Natural killer cell treated with Interleukin-12 subunit alpha and Interleukin-12 subunit beta and Interleukin-15 and Interleukin-18, amount 100 ng/mL, for 72 hours (primary cell): ENCODE measurements around the gene MYBPH. TPM values are rescaled to one million over a fixed set of nuclear protein-coding genes. Genes with fewer than 3 reads are reported as not detected.

ENCODE experiments used
- ATAC-seq, 2 donors: fragments of 150-1000 bp; cut with Tn5 transposase in 1 of 2; sonication (Bioruptor Pico), chemical (Tn5 transposase) in 1 of 2; 2 replicates each; pipeline ENCODE4 v1.10.0; 2021
- DNase-seq: peaks from one replicate; pipeline ENCODE4 v3.0.0; 2022; ENCODE audit warnings: low spot score
- H3K27ac Mint-ChIP-seq, 2 donors: 1 replicate in 1 of 2; 2 replicates in 1 of 2; pipeline ENCODE4 v1.8.0; 2022; ENCODE audit warnings: mixed read lengths in 2 of 2, mild to moderate bottlenecking in 1 of 2, moderate library complexity in 1 of 2
- H3K27me3 Mint-ChIP-seq, 2 donors: 1 replicate in 1 of 2; 2 replicates in 1 of 2; pipeline ENCODE4 v1.8.0; 2022; ENCODE audit warnings: mixed read lengths in 2 of 2
- H3K36me3 Mint-ChIP-seq: one replicate; pipeline ENCODE4 v1.8.0; 2022; ENCODE audit warnings: mixed read lengths
- H3K4me1 Mint-ChIP-seq, 2 donors: 1 replicate in 1 of 2; 2 replicates in 1 of 2; pipeline ENCODE4 v1.8.0; 2022; ENCODE audit warnings: low read depth in 2 of 2, mixed read lengths in 2 of 2, mild to moderate bottlenecking in 1 of 2
- H3K4me3 Mint-ChIP-seq: one replicate; pipeline ENCODE4 v1.8.0; 2022; ENCODE audit warnings: mixed read lengths
- H3K9me3 Mint-ChIP-seq: 2 replicates; pipeline ENCODE4 v1.8.0; 2022; ENCODE audit warnings: mixed read lengths
- total RNA-seq, 2 donors: library from RNA; stranded (reverse); gene quantifications; one replicate each; pipeline ENCODE4 v1.2.3, GENCODE V29; 2022

Gene MYBPH
- total RNA-seq, 2 donors from 2014 or later: not detected

- no peak overlapping the region for H3K4me3 Mint-ChIP-seq
- no peaks in the 10 kb centered on the region for H3K4me1 Mint-ChIP-seq
- ATAC-seq (no peak), DNase-seq (no peak)
- peaks cover 15 to 31% of the 10 kb centered on the region in 2 donors for H3K27me3 Mint-ChIP-seq
- H3K36me3 Mint-ChIP-seq: no peaks in the 10 kb centered on the region
- no peak overlapping the region for H3K27ac Mint-ChIP-seq
- H3K9me3 Mint-ChIP-seq: no peaks in the 10 kb centered on the region
These were observed 15.3 kb upstream of the MYBPH start for GRCh38 chr1:203190949-203191348.

- Mint-ChIP-seq H3K9me3 (no peaks in the 10 kb centered on the region), H3K36me3 (no peaks in the 10 kb centered on the region), H3K4me3 (no peak overlapping the region), H3K27me3 (peaks cover 10 to 31% of the 10 kb centered on the region in 2 donors), H3K4me1 (no peaks in the 10 kb centered on the region), H3K27ac (no peak overlapping the region)
- no peak for DNase-seq
- no peak for ATAC-seq
These were observed 14.3 kb upstream of the MYBPH start for GRCh38 chr1:203189951-203190352.

GRCh38 chr1:203188686-203189232 is 13.1 kb upstream of the MYBPH start:
- Mint-ChIP-seq H3K9me3 (no peaks in the 10 kb centered on the region), H3K27me3 (peaks cover 10 to 31% of the 10 kb centered on the region in 2 donors)

DNA sequence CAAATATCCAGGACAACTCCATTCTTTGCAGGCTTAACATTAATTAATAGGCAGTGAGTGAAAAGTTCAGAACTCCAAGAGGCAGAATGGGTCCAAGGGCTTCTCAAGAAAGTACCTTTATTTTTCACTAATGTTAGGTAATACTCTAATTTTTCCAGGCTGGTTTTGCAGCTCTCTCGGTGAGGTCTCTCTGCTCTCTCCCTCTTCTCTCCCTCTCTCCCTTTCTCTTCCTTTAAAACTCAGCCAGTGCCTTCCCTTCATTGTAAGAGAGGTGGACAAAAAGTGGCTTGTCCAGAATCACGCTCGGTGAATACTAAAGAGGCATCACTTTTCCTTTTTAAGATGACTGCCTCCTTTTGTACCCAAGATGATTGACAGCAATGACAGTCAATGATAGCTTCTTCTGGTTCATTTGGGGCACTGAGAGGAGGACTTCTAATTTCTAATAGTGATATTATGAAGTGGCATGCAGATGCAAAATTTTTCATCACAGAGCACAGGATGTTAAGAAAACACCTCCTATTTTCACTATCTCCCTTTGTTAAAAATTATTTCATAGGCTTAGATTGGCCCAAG is 12.2 kb upstream of the MYBPH start:
- Mint-ChIP-seq H3K4me3 (no peak overlapping the region), H3K9me3 (no peaks in the 10 kb centered on the region), H3K27ac (no peak overlapping the region), H3K4me1 (peaks cover 0 to 2% of the 10 kb centered on the region in 2 donors), H3K27me3 (peaks cover 10 to 31% of the 10 kb centered on the region in 2 donors), H3K36me3 (no peaks in the 10 kb centered on the region)
- no peak for ATAC-seq
- no peak for DNase-seq

More at GRCh38 chr1:203188686-203189232, 13.1 kb upstream of the MYBPH start:
- Mint-ChIP-seq H3K27ac (no peak overlapping the region), H3K4me3 (no peak overlapping the region), H3K36me3 (no peaks in the 10 kb centered on the region), H3K4me1 (no peaks in the 10 kb centered on the region)
- ATAC-seq: no peak
- DNase-seq: no peak

GRCh38 chr1:203187304-203187685 is 11.7 kb upstream of the MYBPH start:
- DNase-seq (no peak), ATAC-seq (no peak)
- H3K4me1 Mint-ChIP-seq: peaks cover 0 to 2% of the 10 kb centered on the region in 2 donors
- peaks cover 10 to 31% of the 10 kb centered on the region in 2 donors for H3K27me3 Mint-ChIP-seq
- H3K9me3 Mint-ChIP-seq: no peaks in the 10 kb centered on the region
- H3K36me3 Mint-ChIP-seq: no peaks in the 10 kb centered on the region
- H3K4me3 Mint-ChIP-seq: no peak overlapping the region
- no peak overlapping the region for H3K27ac Mint-ChIP-seq

DNA sequence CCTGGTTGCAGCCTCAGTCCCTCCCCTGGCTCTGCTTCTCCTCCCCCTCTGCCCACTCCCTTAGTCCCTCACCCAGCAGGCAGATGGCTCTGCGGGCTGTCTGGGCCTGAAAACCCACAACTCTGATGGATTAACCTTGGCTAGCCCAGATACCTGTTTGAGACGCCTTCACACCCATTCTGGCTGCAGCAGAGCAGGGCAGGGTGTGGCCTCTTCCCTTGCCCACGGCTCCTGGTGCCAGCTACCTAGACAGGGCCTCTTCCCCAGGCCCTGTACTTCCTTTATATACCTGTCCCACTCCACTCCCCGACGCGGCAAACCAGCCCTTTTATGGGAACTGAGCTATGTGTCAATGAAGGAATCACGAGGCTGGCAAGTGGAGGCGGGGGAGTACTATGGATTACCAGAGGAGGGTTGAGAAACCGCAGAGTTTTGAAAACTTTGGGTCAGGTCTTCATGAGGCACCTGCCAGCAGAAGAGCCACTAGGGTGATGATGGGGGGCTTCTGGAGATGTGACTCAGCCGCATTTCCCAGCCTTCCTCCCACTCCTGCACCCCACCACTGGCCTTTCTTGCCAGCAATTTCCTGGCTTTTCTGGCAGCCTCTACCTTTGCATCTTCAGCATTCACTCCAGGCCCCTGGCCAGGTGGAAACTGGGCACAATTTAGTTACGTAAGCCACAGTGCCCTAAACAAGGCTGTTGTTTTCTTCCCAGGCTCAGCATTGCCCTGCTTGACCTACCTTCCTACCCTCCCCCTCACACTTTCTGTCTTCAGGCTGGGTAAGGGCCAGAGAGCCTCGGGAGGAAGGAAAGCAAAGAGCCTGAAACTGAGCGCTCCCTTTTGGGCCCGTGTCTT is 11.0 kb upstream of the MYBPH start, which contains the start of gene CHI3L1:
TSS of gene CHI3L1 (minus strand) at position 259 of the 858 bp plus-strand sequence. CDS start at position 178, 81 bp downstream.
- ATAC-seq: no peak
- H3K36me3 Mint-ChIP-seq: no peaks in the 10 kb centered on the region
- DNase-seq: no peak
- H3K9me3 Mint-ChIP-seq: no peaks in the 10 kb centered on the region
- no peak within 1 kb of the TSS for H3K4me3 Mint-ChIP-seq
- H3K27ac Mint-ChIP-seq: no peak within 1 kb of the TSS
- peaks cover 10 to 29% of the 10 kb centered on the region in 2 donors for H3K27me3 Mint-ChIP-seq
- peaks cover 0 to 2% of the 10 kb centered on the region in 2 donors for H3K4me1 Mint-ChIP-seq

DNA sequence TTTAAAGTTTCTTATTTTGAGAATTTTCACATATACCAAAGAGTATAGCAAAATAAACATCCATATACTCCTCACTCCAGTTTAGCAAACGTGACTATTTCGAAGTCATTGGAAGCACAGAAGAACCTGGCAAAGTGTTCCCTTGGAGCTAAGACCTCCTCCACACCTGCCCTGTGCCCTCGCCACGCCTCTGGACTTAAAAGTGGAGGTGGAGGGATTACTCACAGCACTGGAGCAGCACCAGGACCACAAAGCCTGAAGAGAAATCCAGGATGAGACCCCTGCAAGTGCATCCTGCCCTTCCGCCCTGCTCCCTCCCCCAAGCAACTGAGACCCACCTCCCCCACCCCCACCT is 10.4 kb upstream of the MYBPH start:
- no peak for ATAC-seq
- no peaks in the 10 kb centered on the region for H3K36me3 Mint-ChIP-seq
- H3K9me3 Mint-ChIP-seq: no peaks in the 10 kb centered on the region
- peaks cover 10 to 24% of the 10 kb centered on the region in 2 donors for H3K27me3 Mint-ChIP-seq
- peaks cover 0 to 2% of the 10 kb centered on the region in 2 donors for H3K4me1 Mint-ChIP-seq
- no peak overlapping the region for H3K4me3 Mint-ChIP-seq
- H3K27ac Mint-ChIP-seq: no peak overlapping the region
- no peak for DNase-seq

GRCh38 chr1:203185585-203185984 is 10.0 kb upstream of the MYBPH start:
- H3K27ac Mint-ChIP-seq: no peak overlapping the region
- H3K9me3 Mint-ChIP-seq: no peaks in the 10 kb centered on the region
- ATAC-seq (no peak), DNase-seq (no peak)
- H3K4me3 Mint-ChIP-seq: no peak overlapping the region
- H3K4me1 Mint-ChIP-seq: peaks cover 0 to 2% of the 10 kb centered on the region in 2 donors
- H3K27me3 Mint-ChIP-seq: peaks cover 10 to 24% of the 10 kb centered on the region in 2 donors
- no peaks in the 10 kb centered on the region for H3K36me3 Mint-ChIP-seq

DNA sequence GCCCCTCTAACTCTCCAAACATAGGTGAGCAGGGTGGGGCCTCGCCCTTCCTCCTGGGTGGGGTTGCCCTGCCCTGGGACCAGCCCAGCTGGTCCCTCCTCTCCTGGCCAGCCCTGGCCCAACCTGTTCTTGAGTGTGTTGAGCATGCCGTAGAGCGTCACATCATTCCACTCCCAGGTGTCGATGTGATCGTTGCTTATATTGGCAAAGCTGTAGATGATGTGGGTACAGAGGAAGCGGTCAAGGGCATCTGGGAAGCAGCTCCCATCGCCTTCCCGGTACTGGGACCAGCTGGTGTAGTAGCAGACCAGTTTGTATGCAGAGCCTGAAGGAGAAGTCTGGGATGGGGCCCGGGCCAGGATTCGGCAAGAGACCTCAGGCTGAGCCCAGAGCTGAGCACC is 9.4 kb upstream of the MYBPH start:
- Mint-ChIP-seq H3K36me3 (no peaks in the 10 kb centered on the region), H3K4me3 (no peak overlapping the region), H3K4me1 (peaks cover 0 to 2% of the 10 kb centered on the region in 2 donors), H3K27me3 (peaks cover 10 to 22% of the 10 kb centered on the region in 2 donors), H3K9me3 (no peaks in the 10 kb centered on the region), H3K27ac (no peak overlapping the region)
- ATAC-seq (no peak), DNase-seq (no peak)

GRCh38 chr1:203184467-203184866 is 8.8 kb upstream of the MYBPH start:
- no peak overlapping the region for H3K27ac Mint-ChIP-seq
- H3K4me3 Mint-ChIP-seq: no peak overlapping the region
- H3K9me3 Mint-ChIP-seq: no peaks in the 10 kb centered on the region
- no peaks in the 10 kb centered on the region for H3K36me3 Mint-ChIP-seq
- DNase-seq (no peak), ATAC-seq (no peak)
- H3K27me3 Mint-ChIP-seq: peaks cover 7 to 16% of the 10 kb centered on the region in 2 donors
- peaks cover 0 to 2% of the 10 kb centered on the region in 2 donors for H3K4me1 Mint-ChIP-seq

GRCh38 chr1:203183828-203184227 is 8.2 kb upstream of the MYBPH start:
- no peaks in the 10 kb centered on the region for H3K9me3 Mint-ChIP-seq
- no peak for ATAC-seq
- H3K27ac Mint-ChIP-seq: no peak overlapping the region
- H3K36me3 Mint-ChIP-seq: no peaks in the 10 kb centered on the region
- no peak overlapping the region for H3K4me3 Mint-ChIP-seq
- H3K4me1 Mint-ChIP-seq: peaks cover 0 to 2% of the 10 kb centered on the region in 2 donors
- H3K27me3 Mint-ChIP-seq: peaks cover 6 to 13% of the 10 kb centered on the region in 2 donors
- no peak for DNase-seq

DNA sequence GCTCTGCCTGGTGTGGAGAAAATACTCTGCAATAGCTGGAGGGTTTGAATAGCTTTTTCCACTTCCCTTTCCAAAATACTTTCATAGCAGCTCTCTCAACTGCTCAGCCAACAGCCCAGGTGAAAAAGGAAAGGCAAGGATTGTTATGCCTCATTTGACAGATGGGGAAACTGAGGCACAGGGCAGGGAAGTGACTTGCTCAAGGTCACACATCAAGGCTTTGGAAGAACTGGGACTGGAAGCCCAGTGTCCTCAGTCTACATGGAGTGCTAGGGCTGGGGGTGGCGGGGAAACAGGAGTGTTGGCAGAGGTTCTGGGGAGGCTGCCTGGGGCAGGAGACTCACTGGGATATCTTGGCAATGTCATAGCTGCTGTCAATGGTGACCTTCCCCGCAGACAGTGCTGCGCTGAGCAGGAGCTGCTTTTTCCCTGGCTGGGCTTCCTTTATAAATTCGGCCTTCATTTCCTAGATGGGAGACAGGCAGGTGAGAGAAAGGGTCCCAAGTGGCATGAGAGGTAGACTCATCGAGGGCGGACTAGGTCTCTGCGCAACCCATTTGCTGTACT is 6.8 kb upstream of the MYBPH start:
- Mint-ChIP-seq H3K27me3 (peaks cover 3 to 6% of the 10 kb centered on the region in 2 donors), H3K9me3 (no peaks in the 10 kb centered on the region), H3K4me1 (peaks cover 0 to 2% of the 10 kb centered on the region in 2 donors), H3K27ac (no peak overlapping the region), H3K4me3 (no peak overlapping the region), H3K36me3 (no peaks in the 10 kb centered on the region)
- no peak for DNase-seq
- ATAC-seq: no peak

- Mint-ChIP-seq H3K36me3 (no peaks in the 10 kb centered on the region), H3K4me1 (peaks cover 0 to 2% of the 10 kb centered on the region in 2 donors), H3K27ac (no peak overlapping the region), H3K4me3 (no peak overlapping the region), H3K27me3 (peaks cover 0 to 3% of the 10 kb centered on the region in 2 donors), H3K9me3 (no peaks in the 10 kb centered on the region)
- no peak for DNase-seq
- ATAC-seq: no peak
These were observed 6.2 kb upstream of the MYBPH start for GRCh38 chr1:203181586-203182386.
